Kidney (tissue), 14 donors: ENCODE data around the gene CD74. TPM values are rescaled to one million over a fixed set of nuclear protein-coding genes. Genes with fewer than 3 reads are reported as not detected.

Experiments
- DNase-seq, 5 donors: peaks; one replicate each; pipeline ENCODE4 v3.0.0-alpha.2; 2013 to 2020
- FAIRE-seq: peaks from 2 replicates; lab custom pipeline; 2012; peaks lifted over from hg19 to GRCh38; lab: Jason Lieb, UNC
- H3K27ac ChIP-seq, 2 donors: one replicate each; pipeline ENCODE4 v1.7.0; 2013; ENCODE audit warnings: low read depth in 2 of 2, low read length in 2 of 2, inconsistent platforms in 1 of 2
- H3K27me3 ChIP-seq: one replicate; pipeline ENCODE4 v1.7.1; 2013; ENCODE audit warnings: low read length, inconsistent platforms; ENCODE audit not compliant: control insufficient read depth, insufficient read depth
- H3K36me3 ChIP-seq, 3 donors: one replicate each; pipeline versions ENCODE4 v1.7.0 to v1.7.1; 2013; ENCODE audit warnings: low read length in 3 of 3, control low read depth in 1 of 3, inconsistent platforms in 1 of 3; ENCODE audit not compliant: insufficient read depth in 3 of 3, control insufficient read depth in 2 of 3
- H3K4me1 ChIP-seq, 3 donors: one replicate each; pipeline versions ENCODE4 v1.7.0 to v1.7.1; 2013; ENCODE audit warnings: low read length in 3 of 3, inconsistent platforms in 1 of 3, low read depth in 1 of 3; ENCODE audit not compliant: control insufficient read depth in 2 of 3, insufficient read depth in 2 of 3
- H3K4me3 ChIP-seq, 3 donors: one replicate each; pipeline versions ENCODE4 v1.7.0 to v1.8.1; 2013; ENCODE audit warnings: low read length in 3 of 3, control low read depth in 1 of 3, inconsistent platforms in 1 of 3
- H3K9ac ChIP-seq, 3 donors: one replicate each; pipeline versions ENCODE4 v1.7.0 to v1.7.1; 2013; ENCODE audit warnings: low read length in 3 of 3, control low read depth in 1 of 3, inconsistent platforms in 1 of 3
- H3K9me3 ChIP-seq, 3 donors: one replicate each; pipeline versions ENCODE4 v1.7.0 to v1.7.1; 2013; ENCODE audit warnings: low read length in 3 of 3, control low read depth in 1 of 3, inconsistent platforms in 1 of 3; ENCODE audit not compliant: control insufficient read depth in 2 of 3, insufficient read depth in 1 of 3
- CTCF ChIP-seq: IDR thresholded peaks from 3 replicates; pipeline ENCODE4 v1.5.1; 2012; ENCODE audit warnings: mild to moderate bottlenecking, moderate library complexity, borderline replicate concordance; ENCODE audit not compliant: insufficient read depth; ENCODE audit errors: extremely low read depth
- intact Hi-C: fragments of 100-400 bp; cut with DNase I; formaldehyde crosslinking; loops from one replicate; pipeline ENCODE4 v1.11.1; 2022
- polyA plus RNA-seq: library from polyadenylated mRNA; stranded (reverse); fragments of 350-450 nt; fragmentation: Illumina TruSeq; extraction: RNeasy Lipid Tissue Mini Kit (QIAGEN cat#74804); gene quantifications from one replicate; pipeline ENCODE4 v1.2.3, GENCODE V29; 2014; ENCODE audit warnings: low read depth, low replicate concordance; ENCODE audit not compliant: insufficient read depth
- total RNA-seq: library from RNA; stranded (reverse); fragmentation: NEBNext Ultra II Directional; extraction: Animal tissue kit (Norgen Biotek cat#: 25700); gene quantifications from one replicate; pipeline ENCODE4 v1.2.1, GENCODE V29; 2021
- donor health status: control.
- donor health status: control.
- donor health status: control.
- donor health status: control.
- donor health status: control.
- donor health status: DM: yes; HTN: yes; CAD: no.
- donor health status: Normal renal cell carcinoma (clear cell type).

CD74 gene
- total and polyA plus RNA-seq, 2 donors from 2014 or later, result 1,887 to 2,003 TPM

- H3K4me3 ChIP-seq, result no peak overlapping the region
- no peaks in the 10 kb centered on the region for H3K27me3 ChIP-seq
- DNase-seq (no peak), FAIRE-seq (no peak)
- no peaks in the 10 kb centered on the region for H3K9me3 ChIP-seq
- H3K9ac ChIP-seq, result no peak overlapping the region
- H3K4me1 ChIP-seq, result no peaks in the 10 kb centered on the region
- intact Hi-C loops, result no loop called here
- H3K36me3 ChIP-seq, result peaks cover 0 to 30% (median 24%) of the 10 kb centered on the region in 3 donors
- H3K27ac ChIP-seq, result no peak overlapping the region
- TF ChIP-seq CTCF, result no peak
These were observed 19.5 kb downstream of the CD74 start for GRCh38 chr5:150393096-150393645.

DNA sequence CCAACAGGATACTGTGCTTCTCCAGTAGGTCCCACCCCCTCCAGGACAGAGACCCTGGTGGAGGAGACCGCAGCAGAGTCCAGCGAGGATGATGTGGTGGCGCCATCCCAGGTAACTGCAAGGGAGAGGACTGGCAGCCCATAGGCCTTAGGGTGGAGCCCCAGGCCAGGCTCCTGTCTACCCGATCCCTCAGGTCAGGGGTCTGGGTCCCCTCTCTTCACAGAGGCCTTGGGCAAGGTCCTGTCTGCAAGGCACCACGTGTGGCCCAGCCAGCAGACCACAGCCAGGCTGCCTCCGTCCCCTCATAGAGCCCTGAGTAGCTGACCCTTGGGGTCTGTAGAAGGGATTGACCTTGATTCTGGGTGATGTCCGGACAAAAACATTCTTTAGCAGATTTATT is 20.0 kb downstream of the CD74 start:
- TF ChIP-seq CTCF, result no peak
- peaks cover 0 to 30% (median 24%) of the 10 kb centered on the region in 3 donors for H3K36me3 ChIP-seq
- no peak overlapping the region for H3K27ac ChIP-seq
- intact Hi-C loops, result no loop called here
- FAIRE-seq, result no peak
- no peak overlapping the region for H3K9ac ChIP-seq
- H3K4me1 ChIP-seq, result no peaks in the 10 kb centered on the region
- H3K4me3 ChIP-seq, result no peak overlapping the region
- H3K27me3 ChIP-seq, result no peaks in the 10 kb centered on the region
- DNase-seq, result no peak
- H3K9me3 ChIP-seq, result no peaks in the 10 kb centered on the region

GRCh38 chr5:150391986-150392385 is 20.7 kb downstream of the CD74 start:
- no peak for TF ChIP-seq CTCF
- no peak overlapping the region for H3K4me3 ChIP-seq
- DNase-seq (no peak), FAIRE-seq (no peak)
- H3K27ac ChIP-seq, result no peak overlapping the region
- peaks cover 0 to 36% (median 22%) of the 10 kb centered on the region in 3 donors for H3K36me3 ChIP-seq
- no peaks in the 10 kb centered on the region for H3K4me1 ChIP-seq
- intact Hi-C loops, result no loop called here
- H3K9me3 ChIP-seq, result no peaks in the 10 kb centered on the region
- H3K27me3 ChIP-seq, result no peaks in the 10 kb centered on the region
- H3K9ac ChIP-seq, result no peak overlapping the region
